IPS-15b (cell line): ENCODE data around the gene P2RX6.
A peak's percentile ranks its signal among the peaks of the same experiment; 100 is the strongest.
"Not testable (repeated sequence)": the region's sequence is repeated elsewhere in the genome, so short reads cannot be mapped to it uniquely, and the experiment has no call there.

ENCODE experiments used
- H3K27me3 ChIP-seq: one replicate; pipeline ENCODE4 v1.6.1; 2013; ENCODE audit warnings: low read length; ENCODE audit not compliant: control insufficient read depth, insufficient read depth
- H3K36me3 ChIP-seq: one replicate; pipeline ENCODE4 v1.6.1; 2013; ENCODE audit warnings: low read length; ENCODE audit not compliant: control insufficient read depth, insufficient read depth
- H3K4me1 ChIP-seq: one replicate; pipeline ENCODE4 v1.6.1; 2013; ENCODE audit warnings: mild to moderate bottlenecking, low read length; ENCODE audit not compliant: control insufficient read depth, insufficient read depth
- H3K4me3 ChIP-seq: one replicate; pipeline ENCODE4 v1.5.1; 2013; ENCODE audit warnings: low read depth, low read length
- H3K9ac ChIP-seq: one replicate; pipeline ENCODE4 v1.6.1; 2013; ENCODE audit warnings: low read depth, mild to moderate bottlenecking, low read length
- H3K9me3 ChIP-seq: one replicate; pipeline ENCODE4 v1.6.1; 2013; ENCODE audit warnings: mild to moderate bottlenecking, low read length; ENCODE audit not compliant: control insufficient read depth, insufficient read depth

P2RX6 gene

DNA sequence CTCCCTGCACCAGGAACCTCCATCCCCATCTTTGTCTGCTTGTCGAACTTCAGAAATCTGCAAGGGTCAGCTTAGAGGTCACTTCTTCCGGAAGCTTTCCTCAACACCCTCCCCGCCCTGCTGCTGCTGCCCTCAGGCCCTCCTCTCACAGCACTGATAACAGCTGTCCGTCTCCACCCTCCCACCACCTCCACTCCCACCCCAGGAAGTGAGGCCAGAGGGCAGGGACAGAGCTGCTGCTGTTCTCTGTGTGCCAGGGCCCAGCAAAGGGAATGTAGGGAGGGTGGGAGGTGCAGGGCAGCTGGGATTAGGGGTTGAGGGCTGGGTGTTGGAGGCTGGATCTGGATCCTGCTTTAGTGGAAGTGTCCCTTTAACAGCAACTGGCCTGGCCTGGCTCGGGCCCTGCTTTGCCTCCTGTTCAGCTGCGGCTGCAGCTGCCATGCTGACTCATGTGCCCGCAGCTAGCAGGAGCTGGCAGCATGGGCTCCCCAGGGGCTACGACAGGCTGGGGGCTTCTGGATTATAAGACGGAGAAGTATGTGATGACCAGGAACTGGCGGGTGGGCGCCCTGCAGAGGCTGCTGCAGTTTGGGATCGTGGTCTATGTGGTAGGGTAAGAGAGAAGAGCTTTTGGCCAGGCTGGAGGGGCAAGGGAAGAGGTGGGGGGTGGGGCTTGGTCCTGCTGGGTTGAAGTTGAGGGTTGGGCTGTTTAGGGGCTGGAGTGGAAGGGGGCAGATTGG lies at the start of gene P2RX6:
Gene P2RX6, plus strand, starts transcription at position 440 of the 740 bp plus-strand sequence. Its CDS starts 10 bp downstream, at position 450.
- Histone ChIP-seq H3K9me3 (no peaks in the 10 kb centered on the region), H3K4me1 (peaks cover 9% of the 10 kb centered on the region), H3K27me3 (peaks cover 9% of the 10 kb centered on the region), H3K4me3 (peak within 1 kb of the TSS; percentile 78), H3K9ac (no peak within 1 kb of the TSS), H3K36me3 (no peaks in the 10 kb centered on the region)

DNA sequence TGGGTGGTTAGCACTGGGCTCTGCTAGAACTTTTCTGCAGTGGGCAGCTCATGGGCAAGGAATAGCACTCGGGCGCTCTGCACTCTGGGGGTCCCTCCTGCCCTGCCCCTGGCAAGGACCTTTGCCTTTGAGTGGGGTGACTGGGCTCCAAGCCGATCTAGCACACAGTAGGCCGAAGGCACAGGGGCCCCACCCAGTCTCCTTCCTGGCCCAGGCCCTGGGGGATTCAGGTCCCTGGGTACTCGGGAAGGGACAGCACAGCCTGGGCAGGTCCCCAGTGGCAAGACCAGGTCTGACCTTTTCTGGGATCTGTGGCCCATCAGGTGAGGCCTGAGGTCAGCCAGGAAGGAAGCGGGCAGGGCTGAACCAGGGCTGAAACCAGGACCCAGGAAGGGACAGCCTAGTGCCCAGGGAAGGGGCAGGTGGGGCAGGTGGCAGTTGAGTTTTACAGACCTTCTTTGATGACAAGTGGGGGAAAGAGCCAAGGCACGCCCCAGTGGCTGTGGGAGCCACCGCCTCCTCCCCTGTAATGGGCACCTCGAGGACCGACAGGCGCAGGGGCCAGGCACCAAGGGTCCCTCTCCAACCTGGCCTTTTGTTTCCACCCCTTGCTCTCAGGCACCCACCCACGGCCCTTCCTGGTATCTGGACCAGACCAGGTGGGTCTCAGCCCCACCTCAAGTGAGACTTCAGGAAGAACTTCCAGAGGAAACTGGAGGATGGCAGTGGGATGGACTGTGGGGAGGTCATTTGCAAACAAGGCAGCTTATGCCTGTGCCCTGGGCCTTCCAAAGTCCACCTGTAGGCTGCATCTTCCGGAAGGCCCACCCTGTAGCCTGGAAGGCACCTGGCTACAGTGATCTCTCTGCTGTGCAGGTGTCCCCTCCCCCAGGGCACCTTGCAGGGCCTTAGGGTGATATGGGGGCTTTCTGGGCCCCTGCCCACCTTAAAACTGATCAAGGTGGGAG lies 48.8 kb upstream of the P2RX6 start:
- Histone ChIP-seq H3K9me3 (no peaks in the 10 kb centered on the region), H3K4me1 (peaks cover 7% of the 10 kb centered on the region), H3K9ac (no peak overlapping the region), H3K27me3 (peaks cover 85% of the 10 kb centered on the region), H3K4me3 (no peak overlapping the region), H3K36me3 (no peaks in the 10 kb centered on the region)

DNA sequence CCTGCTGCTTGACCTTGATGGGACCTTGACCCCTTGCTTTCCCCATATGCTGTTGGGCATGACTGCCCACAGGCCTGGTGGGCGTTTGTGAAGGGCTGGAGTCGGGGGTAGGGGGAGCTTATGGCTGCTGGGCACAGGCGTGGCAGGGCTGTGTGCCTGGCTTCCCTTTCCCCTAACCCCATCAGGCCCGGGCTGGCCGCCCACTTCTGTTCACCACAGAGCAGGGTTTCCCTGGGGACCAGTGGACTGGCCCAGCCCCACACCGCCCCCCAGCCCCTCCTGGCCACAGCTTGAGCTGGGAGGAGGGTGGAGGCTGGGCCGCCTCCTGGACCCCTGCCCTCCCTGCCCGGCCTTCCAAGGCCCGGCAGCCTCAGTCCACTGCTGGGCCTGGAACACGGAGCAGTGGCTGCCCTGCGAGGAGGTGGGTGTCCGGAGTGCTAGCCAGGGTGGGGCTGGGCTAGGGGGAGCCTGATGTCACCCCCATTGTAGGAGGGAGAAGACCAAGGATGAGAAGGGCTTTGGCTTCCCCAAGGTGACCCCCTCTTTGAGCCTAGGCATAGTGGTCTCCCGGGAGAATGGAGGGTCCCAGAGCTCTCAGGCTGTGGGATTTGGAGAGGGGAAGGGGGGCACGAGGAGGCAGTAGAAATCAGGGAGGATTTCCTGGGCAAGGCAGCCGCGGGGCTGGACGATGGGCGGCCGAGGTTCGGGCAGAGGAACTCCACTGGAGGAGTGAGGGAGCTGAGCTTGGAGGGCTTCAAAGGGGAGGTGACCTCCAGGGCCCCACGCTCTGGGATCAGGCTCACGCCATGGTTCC lies 47.9 kb upstream of the P2RX6 start, which contains the start of gene AIFM3:
Gene AIFM3, plus strand, starts transcription at position 373 of the 814 bp plus-strand sequence. CDS start 690 bp downstream, outside the sequence.
- Histone ChIP-seq H3K9me3 (no peaks in the 10 kb centered on the region), H3K36me3 (no peaks in the 10 kb centered on the region), H3K27me3 (peaks cover 85% of the 10 kb centered on the region), H3K4me1 (peaks cover 7% of the 10 kb centered on the region), H3K4me3 (peak within 1 kb of the TSS; percentile 18), H3K9ac (no peak within 1 kb of the TSS)

DNA sequence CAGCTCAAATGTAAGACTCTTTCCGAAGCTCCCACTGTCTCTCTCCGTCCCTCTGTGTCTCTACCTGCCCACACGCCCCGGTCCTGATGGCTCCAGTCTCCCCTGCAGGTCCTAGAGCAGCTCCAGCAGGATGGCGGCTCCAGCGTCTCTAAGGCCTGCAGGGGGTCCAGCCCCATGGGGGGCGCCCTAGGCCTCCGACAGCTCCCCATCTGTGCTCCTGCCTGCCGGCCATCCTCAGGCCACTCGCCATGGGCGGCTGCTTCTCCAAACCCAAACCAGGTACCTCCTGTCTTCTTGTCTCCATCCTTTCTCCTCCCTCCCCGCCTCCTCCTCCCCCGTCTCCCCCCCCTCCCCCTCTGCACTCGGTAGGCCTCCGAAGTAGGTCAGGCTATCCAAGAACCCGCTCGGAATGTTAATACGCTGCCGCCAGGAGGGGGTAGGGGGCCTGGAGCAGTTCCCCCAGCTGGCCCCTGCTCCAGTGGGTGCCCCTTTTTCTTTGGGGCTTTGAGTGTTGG lies 47.2 kb upstream of the P2RX6 start:
- H3K9ac ChIP-seq: no peak overlapping the region
- H3K9me3 ChIP-seq: no peaks in the 10 kb centered on the region
- no peak overlapping the region for H3K4me3 ChIP-seq
- peaks cover 7% of the 10 kb centered on the region for H3K4me1 ChIP-seq
- H3K36me3 ChIP-seq: no peaks in the 10 kb centered on the region
- peaks cover 86% of the 10 kb centered on the region for H3K27me3 ChIP-seq

DNA sequence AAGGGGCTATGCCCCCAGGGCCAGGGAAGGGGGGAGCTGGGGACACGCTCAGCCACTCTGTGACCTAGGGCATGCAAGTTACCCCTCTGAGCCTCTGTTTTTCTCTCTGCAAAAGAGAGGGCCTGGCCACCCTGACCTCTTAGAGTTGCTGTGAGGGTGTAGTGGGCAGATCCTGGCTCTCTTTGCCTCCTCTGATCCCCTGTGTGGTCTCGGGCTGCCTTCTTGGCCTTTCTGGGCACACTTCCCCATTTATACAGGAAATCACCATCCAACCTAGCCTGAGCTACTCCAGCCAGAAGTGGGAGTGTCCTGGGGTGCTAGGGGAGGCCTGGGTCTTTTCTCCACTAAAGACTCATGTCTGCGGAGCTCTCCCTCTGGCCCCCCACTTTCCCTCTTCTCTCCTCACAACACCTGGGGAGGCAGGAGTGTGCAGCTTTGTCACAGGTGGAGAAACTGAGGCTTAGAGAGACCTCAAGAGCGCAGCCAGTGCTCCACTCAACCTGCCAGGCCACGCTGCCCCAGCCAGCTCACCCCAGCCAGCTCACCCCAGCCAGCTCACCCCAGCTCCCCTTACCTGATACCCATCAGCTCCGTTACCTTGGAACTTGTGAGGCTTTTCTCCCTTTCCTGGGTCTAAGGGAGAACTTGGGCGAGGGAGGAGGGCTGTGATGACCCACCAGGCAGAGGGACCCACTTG lies 46.5 kb upstream of the P2RX6 start:
- Histone ChIP-seq H3K9me3 (no peaks in the 10 kb centered on the region), H3K9ac (no peak overlapping the region), H3K4me1 (peaks cover 7% of the 10 kb centered on the region), H3K36me3 (no peaks in the 10 kb centered on the region), H3K27me3 (peaks cover 83% of the 10 kb centered on the region), H3K4me3 (peak overlapping the region; percentile 18)

DNA sequence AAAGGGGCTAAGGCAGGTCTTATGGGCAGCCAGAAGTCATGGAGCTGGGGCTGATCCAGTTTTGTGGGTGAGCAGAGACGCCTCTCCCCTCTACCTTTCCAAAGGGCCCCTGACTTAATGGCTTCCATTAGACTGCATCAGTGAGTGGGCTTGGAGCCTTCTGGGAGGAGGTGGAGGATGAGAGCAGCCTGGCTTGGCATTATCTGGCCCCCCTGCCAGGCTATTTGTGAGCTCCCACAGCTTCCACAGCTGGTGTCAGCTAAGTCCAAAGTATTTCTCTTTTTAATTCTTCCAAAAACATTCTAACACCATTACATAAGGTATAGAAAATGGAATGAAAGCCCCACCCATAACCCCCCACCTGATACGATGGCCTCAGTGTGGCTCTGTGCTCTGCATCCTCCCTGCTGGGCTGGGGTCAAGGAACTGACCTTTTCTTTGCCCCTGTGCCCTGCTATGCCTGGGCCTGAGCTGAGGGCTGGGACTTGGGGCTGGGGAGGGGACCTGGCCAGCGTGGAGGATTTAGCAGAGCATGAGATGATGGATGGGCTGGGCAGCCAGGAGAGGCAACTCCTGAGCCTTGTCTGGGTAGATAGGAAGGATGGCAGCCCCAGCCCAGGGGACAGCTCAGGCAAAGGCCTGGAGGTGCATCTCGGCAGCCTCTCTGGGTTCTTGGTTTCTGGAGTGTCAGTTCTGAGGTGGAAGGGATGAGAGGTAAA lies 43.9 kb upstream of the P2RX6 start:
- Histone ChIP-seq H3K4me1 (peaks cover 4% of the 10 kb centered on the region), H3K36me3 (no peaks in the 10 kb centered on the region), H3K9me3 (no peaks in the 10 kb centered on the region), H3K27me3 (peaks cover 78% of the 10 kb centered on the region), H3K4me3 (no peak overlapping the region), H3K9ac (no peak overlapping the region)

DNA sequence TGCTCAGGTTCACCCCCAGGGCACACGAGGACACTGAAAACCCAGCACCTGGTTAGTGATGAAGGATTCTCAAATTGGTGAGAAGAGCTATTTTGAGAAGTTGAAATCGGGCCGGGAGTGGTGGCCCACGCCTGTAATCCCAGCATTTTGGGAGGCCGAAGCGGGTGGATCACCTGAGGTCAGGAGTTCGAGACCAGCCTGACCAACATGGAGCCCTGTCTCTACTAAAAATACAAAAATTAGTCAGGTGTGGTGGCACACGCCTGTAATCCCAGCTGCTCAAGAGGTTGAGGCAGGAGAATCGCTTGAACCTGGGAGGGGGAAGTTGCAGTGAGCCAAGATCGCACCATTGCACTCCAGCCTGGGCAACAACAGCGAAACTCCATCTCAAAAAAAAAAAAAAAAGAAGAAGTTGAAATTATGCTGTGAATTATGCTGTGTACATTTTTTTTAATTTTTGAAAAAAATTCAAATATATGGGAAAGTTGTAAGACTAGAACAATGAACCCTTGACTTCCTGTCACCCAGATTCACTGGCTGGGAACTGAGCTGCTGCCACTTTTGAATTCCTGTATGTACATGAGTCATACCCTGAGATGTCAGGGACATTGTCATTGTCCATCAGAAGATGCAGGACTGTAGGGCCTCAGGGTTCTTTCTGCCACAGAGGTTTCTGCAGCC lies 42.8 kb upstream of the P2RX6 start:
- not testable (repeated sequence) for H3K4me3 ChIP-seq, H3K9me3 ChIP-seq, H3K4me1 ChIP-seq, H3K9ac ChIP-seq, H3K36me3 ChIP-seq
- H3K27me3 ChIP-seq: peaks cover 75% of the 10 kb centered on the region

DNA sequence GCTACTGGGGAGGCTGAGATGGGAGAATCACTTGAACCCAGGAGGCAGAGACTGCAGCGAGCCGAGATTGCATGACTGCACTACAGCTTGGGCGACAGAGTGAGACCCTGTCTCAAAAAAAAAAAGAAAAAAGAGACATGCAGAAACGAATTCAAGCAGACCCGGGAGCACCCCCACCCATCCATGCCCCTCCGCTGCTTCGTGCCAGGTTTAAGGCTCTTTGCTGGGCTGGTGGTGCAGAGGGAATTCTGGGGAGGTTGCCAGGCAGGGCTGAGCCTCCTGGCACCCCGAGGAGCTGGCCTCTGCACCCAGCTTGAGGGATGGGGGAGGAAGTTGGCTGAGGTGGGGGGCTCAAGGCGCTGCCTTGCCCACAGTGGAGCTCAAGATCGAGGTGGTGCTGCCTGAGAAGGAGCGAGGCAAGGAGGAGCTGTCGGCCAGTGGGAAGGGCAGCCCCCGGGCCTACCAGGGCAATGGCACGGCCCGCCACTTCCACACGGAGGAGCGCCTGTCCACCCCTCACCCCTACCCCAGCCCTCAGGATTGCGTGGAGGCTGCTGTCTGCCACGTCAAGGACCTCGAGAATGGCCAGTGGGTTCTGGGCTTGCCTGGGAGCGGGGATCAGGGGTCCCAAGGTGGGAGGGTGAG lies 41.9 kb upstream of the P2RX6 start:
- H3K4me3 ChIP-seq: no peak overlapping the region
- no peaks in the 10 kb centered on the region for H3K36me3 ChIP-seq
- H3K4me1 ChIP-seq: peaks cover 4% of the 10 kb centered on the region
- H3K27me3 ChIP-seq: peaks cover 77% of the 10 kb centered on the region
- H3K9ac ChIP-seq: no peak overlapping the region
- no peaks in the 10 kb centered on the region for H3K9me3 ChIP-seq

DNA sequence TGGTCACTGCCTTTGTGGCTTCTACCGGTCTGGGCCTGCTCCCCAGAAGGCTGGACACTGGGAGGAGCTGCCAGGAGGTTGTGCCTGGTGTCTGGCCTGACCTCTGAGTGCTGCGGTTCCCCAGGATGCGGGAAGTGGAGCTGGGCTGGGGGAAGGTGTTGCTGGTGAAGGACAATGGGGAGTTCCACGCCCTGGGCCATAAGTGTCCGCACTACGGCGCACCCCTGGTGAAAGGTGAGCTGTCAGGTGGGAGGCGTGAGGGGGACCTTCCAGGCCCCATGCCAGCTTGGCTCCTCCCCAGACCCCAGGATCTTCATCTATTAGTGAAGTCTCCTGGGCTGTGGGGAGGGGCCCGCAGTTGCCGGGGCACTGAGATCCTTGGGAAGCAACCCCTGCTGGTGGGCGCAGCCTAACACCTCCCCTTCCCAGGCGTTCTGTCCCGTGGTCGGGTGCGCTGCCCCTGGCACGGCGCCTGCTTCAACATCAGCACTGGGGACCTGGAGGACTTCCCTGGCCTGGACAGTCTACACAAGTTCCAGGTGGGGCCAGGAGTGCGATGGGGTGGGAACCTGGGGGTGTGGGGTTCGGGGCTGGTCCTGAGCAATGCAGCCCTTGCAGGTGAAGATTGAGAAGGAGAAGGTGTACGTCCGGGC lies 41.2 kb upstream of the P2RX6 start:
- Histone ChIP-seq H3K9ac (no peak overlapping the region), H3K9me3 (no peaks in the 10 kb centered on the region), H3K36me3 (no peaks in the 10 kb centered on the region), H3K27me3 (peaks cover 76% of the 10 kb centered on the region), H3K4me1 (no peaks in the 10 kb centered on the region), H3K4me3 (no peak overlapping the region)
